ENCODE results near the gene MSI2.

DNA sequence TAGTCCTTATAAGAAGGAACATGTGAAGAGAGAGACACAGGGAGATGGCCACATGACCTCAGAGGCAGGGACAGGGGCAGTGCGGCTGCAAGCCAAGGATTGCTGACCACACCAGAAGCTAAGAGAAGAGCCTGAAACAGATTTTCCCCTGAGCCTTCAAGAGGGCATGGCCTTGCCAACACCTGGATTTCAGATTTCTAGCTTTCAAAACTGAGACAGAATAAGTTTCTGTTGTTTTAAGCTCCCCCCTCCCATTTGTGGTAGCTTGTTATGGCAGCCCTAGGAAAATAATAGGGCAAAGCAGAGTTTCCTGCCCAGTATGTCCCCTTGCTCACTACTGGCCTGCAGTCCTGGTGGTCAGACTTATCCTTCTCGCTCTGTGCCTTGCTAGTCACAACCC is 284.3 kb downstream of the MSI2 start:
- TF ChIP-seq, protein P1, sequence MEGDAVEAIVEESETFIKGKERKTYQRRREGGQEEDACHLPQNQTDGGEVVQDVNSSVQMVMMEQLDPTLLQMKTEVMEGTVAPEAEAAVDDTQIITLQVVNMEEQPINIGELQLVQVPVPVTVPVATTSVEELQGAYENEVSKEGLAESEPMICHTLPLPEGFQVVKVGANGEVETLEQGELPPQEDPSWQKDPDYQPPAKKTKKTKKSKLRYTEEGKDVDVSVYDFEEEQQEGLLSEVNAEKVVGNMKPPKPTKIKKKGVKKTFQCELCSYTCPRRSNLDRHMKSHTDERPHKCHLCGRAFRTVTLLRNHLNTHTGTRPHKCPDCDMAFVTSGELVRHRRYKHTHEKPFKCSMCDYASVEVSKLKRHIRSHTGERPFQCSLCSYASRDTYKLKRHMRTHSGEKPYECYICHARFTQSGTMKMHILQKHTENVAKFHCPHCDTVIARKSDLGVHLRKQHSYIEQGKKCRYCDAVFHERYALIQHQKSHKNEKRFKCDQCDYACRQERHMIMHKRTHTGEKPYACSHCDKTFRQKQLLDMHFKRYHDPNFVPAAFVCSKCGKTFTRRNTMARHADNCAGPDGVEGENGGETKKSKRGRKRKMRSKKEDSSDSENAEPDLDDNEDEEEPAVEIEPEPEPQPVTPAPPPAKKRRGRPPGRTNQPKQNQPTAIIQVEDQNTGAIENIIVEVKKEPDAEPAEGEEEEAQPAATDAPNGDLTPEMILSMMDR (IDR thresholded peaks at IDR 0.05), result no peak
- no peak for TF ChIP-seq EZH2 (IDR thresholded peaks at IDR 0.05; ENCODE audit: borderline replicate concordance, insufficient read depth, low read depth, low read length, poor library complexity, severe bottlenecking)

All from B cell (primary cell).